Stimulated activated CD4-positive, alpha-beta T cell treated with anti-CD3 and anti-CD28 coated beads, Interleukin-12 subunit alpha, Interleukin-12 subunit beta, amount 100 ng/mL, for 48 hours (primary cell): Measurements from ENCODE around the gene TMPRSS9.

Experiments used
- DNase-seq, 3 donors: peaks; one replicate each; pipeline ENCODE4 v3.0.0-alpha.2; 2020; ENCODE audit warnings: low read depth in 2 of 3, low spot score in 1 of 3

The TMPRSS9 gene

DNA sequence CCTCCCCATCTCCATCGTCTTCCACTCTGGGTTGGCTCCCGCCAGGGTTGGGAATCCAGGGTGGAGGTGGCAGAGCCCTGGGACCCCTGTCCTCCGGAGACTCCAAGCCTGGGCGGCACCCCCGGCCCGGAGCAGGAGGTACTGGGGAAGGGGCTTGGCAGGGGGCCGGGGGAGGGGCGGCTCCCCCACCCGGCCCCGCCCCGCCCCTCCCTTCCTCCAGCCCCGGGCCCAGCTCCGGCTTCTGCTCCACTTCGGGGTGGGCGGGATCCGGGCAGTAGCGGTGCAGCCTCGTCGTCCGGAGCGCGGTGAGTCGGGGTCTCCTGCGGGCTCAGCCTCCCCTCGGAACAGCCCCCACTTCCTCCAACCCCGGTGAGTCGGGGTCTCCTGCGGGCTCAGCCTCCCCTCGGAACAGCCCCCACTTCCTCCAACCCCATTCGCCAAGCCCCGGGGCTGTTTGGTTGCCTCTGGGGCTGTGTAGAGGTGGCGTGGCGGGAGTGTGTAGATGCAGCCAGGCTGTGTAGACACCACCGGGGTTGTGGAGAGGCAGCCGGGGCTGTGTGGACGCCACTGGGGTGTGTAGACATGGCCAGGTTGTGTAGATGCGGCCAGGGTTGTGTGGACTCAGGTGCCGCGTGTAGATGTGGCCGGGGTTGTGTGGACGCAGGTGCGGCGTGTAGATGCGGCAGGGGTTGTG is at the start of gene TMPRSS9:
TMPRSS9 (plus strand) TSS at position 274 of the 694 bp plus-strand sequence. CDS start 29,521 bp downstream, outside the sequence.
- DNase-seq: no peak

DNA sequence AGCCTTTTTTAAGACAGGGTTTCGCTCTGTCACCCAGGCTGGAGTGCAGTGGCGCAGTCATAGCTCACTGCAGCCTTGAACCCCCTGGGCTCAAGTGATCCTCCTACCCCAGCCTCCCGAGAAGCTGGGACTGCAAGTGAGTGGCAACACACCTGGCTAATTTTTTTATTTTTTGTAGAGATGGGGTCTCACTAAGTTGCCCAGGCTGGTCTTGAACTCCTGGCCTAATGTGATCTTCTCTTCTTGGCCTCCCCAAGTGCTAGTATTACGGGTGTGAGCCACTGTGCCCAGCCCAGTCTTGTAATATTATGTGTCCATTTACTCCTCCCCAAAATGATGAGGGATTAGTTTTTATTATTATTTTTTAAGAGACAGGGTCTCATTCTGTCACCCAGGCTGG is 49.0 kb upstream of the TMPRSS9 start:
- DNase-seq: no peak

GRCh38 chr19:2312820-2313501 is 47.1 kb upstream of the TMPRSS9 start:
- DNase-seq: no peak

GRCh38 chr19:2315121-2315817 is 44.8 kb upstream of the TMPRSS9 start:
- DNase-seq: no peak

DNA sequence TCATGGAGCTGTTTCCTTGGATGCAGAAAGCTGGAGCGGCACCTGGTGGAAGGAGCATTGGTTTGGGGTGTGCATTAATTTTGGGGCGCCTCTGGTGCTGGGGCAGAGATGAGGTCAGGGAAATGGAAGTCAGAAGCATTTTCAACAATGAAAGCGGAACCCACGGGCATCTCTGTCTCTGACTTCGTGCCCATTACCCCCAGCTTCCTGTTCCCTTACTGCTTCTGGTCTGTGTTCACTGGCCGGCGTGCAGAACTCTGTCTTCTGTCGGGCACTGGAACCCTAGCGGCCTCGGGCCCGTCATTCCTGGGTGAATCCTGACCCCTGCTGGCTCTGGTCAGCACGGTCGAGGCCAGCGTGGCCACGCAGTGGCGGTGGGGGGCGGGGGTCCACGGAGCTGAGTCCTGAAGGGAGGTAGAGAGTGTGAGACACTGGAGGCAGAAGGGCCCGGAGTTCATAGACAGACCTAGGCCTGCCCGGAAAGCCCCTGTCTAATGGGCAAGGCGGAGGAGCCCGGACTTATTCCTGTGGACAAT is 44.2 kb upstream of the TMPRSS9 start:
- DNase-seq: no peak

DNA sequence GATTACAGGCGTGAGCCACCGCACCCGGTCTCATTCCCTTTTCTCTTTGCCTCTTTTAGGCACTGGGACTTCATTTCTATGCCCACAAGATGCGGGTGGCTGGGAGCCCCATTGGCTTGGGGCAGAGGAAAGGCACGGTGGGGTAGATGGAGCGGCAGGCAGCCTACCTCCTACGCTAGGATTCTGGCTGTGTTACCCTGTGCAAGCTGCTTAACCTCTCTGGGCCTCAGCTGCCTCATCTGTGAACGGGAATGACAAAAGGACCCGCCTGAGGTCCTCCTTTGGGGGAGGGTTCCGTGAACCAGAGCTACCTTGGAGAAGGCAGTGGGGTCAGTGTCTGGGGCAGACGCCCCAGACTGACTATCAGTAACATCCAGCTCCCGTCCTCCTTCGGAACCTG is 42.8 kb upstream of the TMPRSS9 start:
- no peak for DNase-seq

- no peak for DNase-seq
Observed at GRCh38 chr19:2317756-2318155, 42.3 kb upstream of the TMPRSS9 start.

DNA sequence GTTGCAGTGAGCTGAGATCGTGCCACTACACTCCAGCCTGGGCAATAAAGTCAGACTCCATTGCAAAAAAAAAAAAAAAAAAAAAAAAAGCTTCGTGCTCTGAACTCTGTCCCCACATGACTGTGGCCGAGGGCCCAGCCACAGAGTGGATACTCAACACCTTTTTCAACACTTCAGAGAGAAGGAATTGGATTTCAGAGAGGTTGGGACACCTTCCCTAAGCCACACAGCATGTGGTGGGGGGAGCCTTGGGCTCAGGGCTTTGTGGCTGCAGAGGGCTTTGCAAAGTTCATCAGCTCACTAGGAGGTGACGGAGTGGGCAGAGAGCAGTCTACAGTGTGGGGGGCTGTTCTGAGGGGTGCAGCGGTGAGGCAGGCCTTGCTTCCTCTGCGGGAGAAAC is 41.1 kb upstream of the TMPRSS9 start:
- no peak for DNase-seq

GRCh38 chr19:2319551-2319950 is 40.5 kb upstream of the TMPRSS9 start:
- DNase-seq: no peak

- DNase-seq: no peak
Observed at GRCh38 chr19:2320049-2320448, 40.0 kb upstream of the TMPRSS9 start.

DNA sequence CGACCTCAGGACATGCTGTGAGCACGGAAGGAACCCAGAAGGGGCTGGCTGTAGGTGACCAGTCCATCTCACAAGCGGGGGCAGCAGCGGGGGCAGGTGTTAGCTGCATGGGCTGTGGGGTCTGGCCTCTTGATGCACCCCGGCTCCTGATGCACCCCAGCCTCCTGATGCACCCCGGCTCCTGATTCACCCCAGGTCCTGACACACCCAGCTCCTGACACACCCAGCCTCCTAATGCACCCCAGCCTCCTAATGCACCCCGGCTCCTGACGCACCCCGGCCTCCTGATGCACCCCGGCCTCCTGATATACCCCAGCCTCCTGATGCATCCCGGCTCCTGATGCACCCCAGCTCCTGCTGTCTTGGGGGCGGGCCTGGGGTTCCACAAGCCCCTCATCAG is 39.1 kb upstream of the TMPRSS9 start:
- DNase-seq: no peak

DNA sequence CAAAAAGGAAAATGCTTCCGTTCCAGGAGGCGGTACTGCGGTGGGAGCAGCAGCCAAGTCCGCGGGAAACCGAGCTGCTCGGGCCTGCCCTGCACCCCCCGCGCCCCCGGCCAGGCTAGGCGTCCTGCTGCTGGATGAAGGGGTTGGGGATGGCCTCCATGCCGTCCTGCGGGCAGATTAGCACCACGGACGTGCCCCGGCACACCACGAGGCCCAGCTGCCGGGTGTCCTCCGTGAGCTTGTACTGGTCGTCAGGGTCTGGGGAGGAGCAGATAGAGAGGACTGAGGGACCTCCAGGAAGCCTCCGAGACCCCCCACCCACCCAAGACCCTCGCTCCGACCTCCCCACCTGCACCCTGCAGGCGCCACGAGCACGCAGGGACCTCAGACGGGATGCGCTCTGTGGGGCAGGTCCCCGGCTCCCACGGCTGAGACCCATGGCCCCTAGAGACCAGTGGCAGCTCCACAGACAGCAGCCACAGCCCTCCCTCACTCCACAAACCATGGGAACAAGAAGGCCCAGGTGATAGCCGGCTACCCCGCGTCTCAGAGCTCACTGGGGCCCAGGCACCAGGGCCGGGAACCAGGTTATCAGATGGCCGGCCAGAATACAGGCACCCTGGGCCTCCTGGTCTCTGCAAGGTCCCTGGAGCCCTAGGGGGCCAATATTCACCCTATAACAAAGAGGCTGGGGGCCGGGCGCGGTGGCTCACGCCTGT is 38.3 kb upstream of the TMPRSS9 start:
- no peak for DNase-seq

DNA sequence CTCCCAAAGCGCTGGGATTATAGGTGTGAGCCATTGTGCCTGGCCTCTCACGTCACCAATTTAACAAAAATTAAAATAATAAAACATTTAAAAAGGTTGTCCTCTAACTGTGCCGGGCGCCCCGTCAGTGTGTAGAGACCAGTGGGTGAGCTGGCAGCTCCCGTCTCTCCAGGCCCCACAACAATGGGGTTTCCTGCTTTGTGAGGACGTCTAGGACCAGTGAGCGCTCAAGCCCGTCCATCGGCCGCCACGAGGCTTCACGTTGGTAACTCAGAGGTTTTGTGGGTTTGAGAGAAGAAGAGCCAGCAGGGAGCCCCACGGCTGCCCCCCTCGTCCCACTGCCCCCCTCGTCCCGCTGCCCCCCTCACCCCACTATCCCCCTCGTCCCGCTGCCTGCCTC is 36.4 kb upstream of the TMPRSS9 start:
- no peak for DNase-seq

DNA sequence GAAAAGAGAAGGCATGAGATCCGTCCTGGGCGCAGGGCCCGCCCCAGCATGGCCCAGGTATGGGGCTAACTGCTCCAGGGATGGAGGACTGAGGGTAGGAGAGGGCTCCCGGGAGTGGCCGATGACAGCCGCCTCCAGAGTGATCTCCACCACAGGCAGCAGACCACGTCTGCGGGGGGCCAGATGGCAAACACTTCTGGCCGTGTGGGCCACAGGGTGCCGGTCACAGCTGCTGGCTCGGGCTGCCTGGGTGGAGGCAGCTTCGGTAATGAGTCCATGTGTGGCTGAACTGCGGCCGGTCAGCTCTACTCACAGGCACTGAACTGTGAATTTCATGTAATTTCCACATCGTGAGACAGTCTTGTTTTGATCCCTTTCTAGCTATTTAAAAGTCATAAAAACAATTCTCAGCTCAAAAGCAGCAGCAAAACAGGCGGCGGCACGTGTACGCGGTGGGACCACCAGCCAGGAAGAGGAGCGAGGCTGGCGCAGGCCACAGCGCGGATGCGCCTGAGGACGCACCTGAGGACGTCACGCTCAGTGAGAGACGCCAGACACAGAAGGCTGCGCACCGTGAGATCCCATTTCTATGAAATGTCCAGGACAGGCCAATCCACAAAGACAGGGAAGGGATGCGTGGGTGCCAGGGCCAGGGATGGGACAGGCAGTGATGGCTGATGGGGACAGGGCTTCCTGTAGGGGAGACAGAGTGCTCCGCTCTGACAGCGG is 35.7 kb upstream of the TMPRSS9 start:
- DNase-seq: no peak

GRCh38 chr19:2325281-2326046 is 34.6 kb upstream of the TMPRSS9 start:
- DNase-seq: no peak

DNA sequence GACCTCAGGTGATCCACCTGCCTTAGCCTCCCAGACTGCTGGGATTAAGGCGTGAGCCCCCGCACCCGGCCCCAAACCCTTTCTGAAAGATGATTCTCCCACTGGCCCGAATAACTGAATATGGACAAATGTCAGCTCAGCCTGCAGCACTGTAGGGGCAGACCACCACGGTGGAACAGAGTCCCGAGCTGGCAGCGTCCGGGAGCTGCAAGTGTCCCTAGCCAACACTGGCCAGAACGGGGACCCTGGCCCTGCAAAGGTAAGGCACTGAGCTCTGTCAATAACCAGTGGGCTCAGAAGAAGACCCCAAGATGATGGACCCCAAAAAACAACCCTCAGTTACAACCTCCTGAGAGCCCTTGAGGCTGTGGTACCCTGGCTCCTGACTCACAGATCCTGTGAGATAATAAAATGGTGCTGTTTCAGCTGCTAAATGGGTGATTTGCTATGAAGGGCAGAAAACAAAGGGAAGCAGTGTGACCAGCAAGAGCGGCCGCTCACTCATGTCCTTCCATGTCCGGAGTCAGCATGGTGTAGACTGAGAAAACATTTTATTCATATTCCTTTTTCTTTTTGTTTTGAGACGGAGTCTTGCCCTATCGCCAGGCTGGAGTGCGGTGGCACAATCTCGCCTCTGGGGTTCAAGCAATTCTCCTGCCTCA is 33.2 kb upstream of the TMPRSS9 start:
- DNase-seq: no peak

GRCh38 chr19:2327773-2328400 is 32.2 kb upstream of the TMPRSS9 start:
- peak; percentile 31 to 54 (median 42) for DNase-seq

DNA sequence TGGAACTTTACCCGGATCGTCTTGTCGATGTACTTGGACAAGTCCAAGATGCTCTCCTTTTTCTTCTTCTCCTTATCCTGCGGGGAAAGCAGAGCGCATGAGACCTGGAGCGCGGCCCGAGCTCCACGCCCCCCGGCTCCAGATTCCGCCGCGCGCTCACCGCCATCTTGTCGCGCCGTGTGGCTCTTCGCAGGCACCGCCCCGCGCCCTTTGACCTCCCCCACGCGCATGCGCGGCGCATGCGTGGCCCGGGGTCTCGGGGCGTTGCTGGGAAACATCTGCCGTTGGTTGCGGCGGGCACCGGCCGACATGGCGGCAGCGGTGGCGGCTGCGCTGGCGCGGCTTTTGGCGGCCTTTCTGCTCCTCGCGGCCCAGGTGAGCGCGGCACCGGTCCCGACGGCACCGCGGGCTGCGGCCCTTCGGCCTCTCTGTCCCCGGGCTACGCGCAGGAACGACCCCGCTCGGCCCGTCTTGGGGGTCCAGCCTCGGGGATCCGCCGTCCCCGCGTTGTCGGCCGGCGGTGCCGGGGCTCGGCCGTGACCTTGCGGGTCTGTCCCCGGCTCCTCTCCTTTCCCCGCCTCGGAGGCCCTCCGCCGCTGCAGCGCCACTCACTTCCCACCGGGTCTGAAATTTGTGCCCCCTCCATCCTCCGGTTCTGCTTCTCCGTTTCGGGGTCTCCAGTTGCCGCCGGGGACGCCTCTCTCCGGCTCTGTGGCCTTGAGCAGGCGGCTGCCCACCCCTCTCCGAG is 31.5 kb upstream of the TMPRSS9 start, which contains the start of the genes LSM7 and SPPL2B:
LSM7 (minus strand) TSS at position 186 of the 748 bp plus-strand sequence; CDS start at position 166, 20 bp downstream.
SPPL2B (plus strand) TSS at position 284 of the 748 bp plus-strand sequence; CDS start at position 310, 26 bp downstream.
- peak; percentile 83 to 90 (median 89) for DNase-seq
